SH-SY5Y (cell line): Measurements from ENCODE around the gene SQSTM1.

Source experiments
- GATA2 ChIP-seq: IDR thresholded peaks from 2 replicates; pipeline ENCODE4 v1.6.1; 2011; ENCODE audit warnings: mild to moderate bottlenecking, low read depth, low read length
- GATA3 ChIP-seq: IDR thresholded peaks from 2 replicates; pipeline ENCODE4 v1.6.1; 2011; ENCODE audit warnings: low read depth, mild to moderate bottlenecking, low read length, moderate library complexity

The SQSTM1 gene

GRCh38 chr5:179872828-179873575, 52.3 kb downstream of the SQSTM1 start:
- TF ChIP-seq GATA2 (no peak), GATA3 (no peak)

- TF ChIP-seq GATA3 (no peak), GATA2 (no peak)
These were observed 52.9 kb downstream of the SQSTM1 start for GRCh38 chr5:179873588-179874110.

- no peak for TF ChIP-seq GATA2
- no peak for TF ChIP-seq GATA3
These were observed 53.4 kb downstream of the SQSTM1 start for GRCh38 chr5:179874136-179874535.

- TF ChIP-seq GATA3: no peak
These were observed 54.0 kb downstream of the SQSTM1 start for GRCh38 chr5:179874536-179875292.

- TF ChIP-seq GATA3 (no peak), GATA2 (no peak)
These were observed 55.3 kb downstream of the SQSTM1 start for GRCh38 chr5:179875741-179876609.

- TF ChIP-seq GATA3 (no peak), GATA2 (no peak)
These were observed 55.9 kb downstream of the SQSTM1 start for GRCh38 chr5:179876610-179876952.

GRCh38 chr5:179878222-179879002, 57.7 kb downstream of the SQSTM1 start:
- TF ChIP-seq GATA2: no peak
- TF ChIP-seq GATA3: no peak

- no peak for TF ChIP-seq GATA2
- no peak for TF ChIP-seq GATA3
These were observed 58.4 kb downstream of the SQSTM1 start for GRCh38 chr5:179879003-179879689.

GRCh38 chr5:179879690-179880010, 58.9 kb downstream of the SQSTM1 start:
- no peak for TF ChIP-seq GATA3
- no peak for TF ChIP-seq GATA2

- TF ChIP-seq GATA3: no peak
- no peak for TF ChIP-seq GATA2
These were observed 59.5 kb downstream of the SQSTM1 start for GRCh38 chr5:179880066-179880650.

GRCh38 chr5:179880848-179881590, 60.3 kb downstream of the SQSTM1 start:
- TF ChIP-seq GATA3 (no peak), GATA2 (no peak)

- TF ChIP-seq GATA3: no peak
- TF ChIP-seq GATA2: no peak
These were observed 61.6 kb downstream of the SQSTM1 start for GRCh38 chr5:179882338-179882737.
